K562 (cell line): ENCODE measurements around the gene BARHL2. TPM values are rescaled to one million over a fixed set of nuclear protein-coding genes. Genes with fewer than 3 reads are reported as not detected.

Experiments
- CHD4 ChIP-seq: fragments of 200-600 bp; sonication (generic); IDR thresholded peaks from 3 replicates; pipeline ENCODE4 v1.6.1; 2012; ENCODE audit warnings: low read depth, mild to moderate bottlenecking, mixed read lengths, low read length, inconsistent platforms; ENCODE audit not compliant: insufficient read depth, insufficient replicate concordance, poor library complexity, severe bottlenecking
- DACH1 ChIP-seq: fragments of 450-650 bp; IDR thresholded peaks from 2 replicates; pipeline ENCODE4 v1.6.1; 2018; ENCODE audit not compliant: partially characterized antibody
- E2F6 ChIP-seq, 2 experiments: IDR thresholded peaks; 2 replicates each; pipeline ENCODE4 v1.6.1; 2011; ENCODE audit warnings: borderline replicate concordance in 1 of 2, control low read depth in 1 of 2, low read depth in 1 of 2, low read length in 1 of 2, mild to moderate bottlenecking in 1 of 2, mixed read lengths in 1 of 2, moderate library complexity in 1 of 2; ENCODE audit not compliant: insufficient read depth in 1 of 2, insufficient read length in 1 of 2, poor library complexity in 1 of 2, severe bottlenecking in 1 of 2; ENCODE audit errors: extremely low read depth in 1 of 2
- FOXA3 ChIP-seq, 2 experiments: fragments of 450-650 bp in 1 of 2; sonication (generic) in 1 of 2; formaldehyde crosslinking; IDR thresholded peaks in 1 of 2; conservative IDR thresholded peaks in 1 of 2; 2 replicates each; pipeline versions ENCODE4 v1.4.0 to v1.8.0; 2020 to 2022; ENCODE audit warnings: mild to moderate bottlenecking in 2 of 2, missing genetic modification reagents in 1 of 2
- FOXJ3 ChIP-seq: sonication (generic); formaldehyde crosslinking; IDR thresholded peaks from 2 replicates; pipeline ENCODE4 v1.4.0; 2020; ENCODE audit warnings: mild to moderate bottlenecking, missing genetic modification reagents
- FOXO4 ChIP-seq: fragments of 450-650 bp; formaldehyde crosslinking; IDR thresholded peaks from 2 replicates; pipeline ENCODE4 v1.4.0; 2020; ENCODE audit warnings: mild to moderate bottlenecking, moderate library complexity
- L3MBTL2 ChIP-seq: fragments of 450-650 bp; IDR thresholded peaks from 2 replicates; pipeline ENCODE4 v1.6.1; 2016; ENCODE audit warnings: mild to moderate bottlenecking, moderate library complexity
- NCOA4 ChIP-seq: fragments of 450-650 bp; IDR thresholded peaks from 2 replicates; pipeline ENCODE4 v1.6.1; 2018; ENCODE audit warnings: mild to moderate bottlenecking; ENCODE audit not compliant: partially characterized antibody
- PCBP2 ChIP-seq: fragments of 200-400 bp; formaldehyde crosslinking; IDR thresholded peaks from 2 replicates; pipeline ENCODE4 v1.6.1; 2018; ENCODE audit warnings: low read length, low read depth, mild to moderate bottlenecking, moderate library complexity; ENCODE audit not compliant: poor library complexity, severe bottlenecking
- POLR2A ChIP-seq: fragments of 450-650 bp; conservative IDR thresholded peaks from 2 replicates; pipeline ENCODE4 v1.6.1; 2016
- SNRNP70 ChIP-seq: fragments of 200-400 bp; formaldehyde crosslinking; optimal IDR thresholded peaks from 2 replicates; pipeline ENCODE3; 2017; ENCODE audit warnings: low read depth, low read length
- SP2 ChIP-seq: IDR thresholded peaks from 2 replicates; pipeline ENCODE4 v1.6.1; 2011; ENCODE audit warnings: mild to moderate bottlenecking, low read depth, low read length, moderate library complexity; ENCODE audit not compliant: poor library complexity, severe bottlenecking; ENCODE audit errors: extremely low read depth
- TCF15 ChIP-seq: fragments of 250-450 bp; sonication (Bioruptor Pico); IDR thresholded peaks from 2 replicates; pipeline ENCODE4 v1.8.0; 2022; ENCODE audit warnings: moderate library complexity, mild to moderate bottlenecking, inconsistent platforms
- TRIM25 ChIP-seq: fragments of 450-650 bp; IDR thresholded peaks from 2 replicates; pipeline ENCODE4 v1.7.0; 2016; ENCODE audit warnings: borderline replicate concordance
- ZBTB34 ChIP-seq: fragments of 250-450 bp; sonication (Bioruptor Pico); IDR thresholded peaks from 2 replicates; pipeline ENCODE4 v1.8.0; 2021; ENCODE audit warnings: mild to moderate bottlenecking, moderate library complexity
- ZNF277 ChIP-seq: fragments of 250-450 bp; sonication (Bioruptor Pico); IDR thresholded peaks from 2 replicates; pipeline ENCODE4 v1.8.0; 2022; ENCODE audit warnings: inconsistent platforms, mild to moderate bottlenecking, moderate library complexity, borderline replicate concordance
- ZNF76 ChIP-seq: fragments of 250-450 bp; sonication (Bioruptor Pico); IDR thresholded peaks from 2 replicates; pipeline ENCODE4 v1.4.0; 2020; ENCODE audit warnings: mild to moderate bottlenecking, moderate library complexity, borderline replicate concordance
- polyA plus RNA-seq, 8 experiments: library from polyadenylated mRNA; depleted of rRNA in 4 of 8; stranded (reverse) in 5 of 8; unstranded in 3 of 8; fragments of >200 nt; fragmentation: Nextera tagmentation in 2 of 8; fragmentation: Illumina TruSeq in 1 of 8; extraction: Ambion mirVana in 2 of 8; extraction: Trizol in 1 of 8; gene quantifications; 2 replicates each; pipeline versions ENCODE4 v1.2.1 to v1.2.3, GENCODE V29; 2011 to 2014; ENCODE audit warnings: inconsistent platforms in 1 of 8, missing spikeins in 1 of 8
- total RNA-seq, 7 experiments: library from RNA; depleted of rRNA in 6 of 7; stranded (reverse); fragments of >200 nt in 6 of 7; fragmentation: Illumina TruSeq in 2 of 7; extraction: Trizol in 2 of 7; gene quantifications; 2 replicates each; pipeline versions ENCODE4 v1.2.1 to v1.2.3, GENCODE V29; 2011 to 2021; ENCODE audit warnings: low replicate concordance in 1 of 7

Gene BARHL2
- total and polyA plus RNA-seq, 9 of the 15 experiments (the other 6 are each of a cell fraction or from before 2014, with no cell fraction given) = 0.06 to 0.11 (median 0.09) TPM; not detected in 6

GRCh38 chr1:90730243-90731022 lies 13.3 kb upstream of the BARHL2 start (continued):
- TF ChIP-seq FOXO4 (CRISPR knock-in tag) (no peak), NCOA4 (no peak), POLR2A (no peak), E2F6 (IDR thresholded peaks at IDR 0.05; ENCODE audit: borderline replicate concordance in 1 of 2, extremely low read depth in 1 of 2, insufficient read depth in 1 of 2, insufficient read length in 1 of 2, low read depth in 1 of 2, low read length in 1 of 2, poor library complexity in 1 of 2, severe bottlenecking in 1 of 2) (peak in 1 of 2 experiments; percentile 38), FOXA3 (CRISPR knock-in tag; conservative IDR thresholded peaks at IDR 0.05 in 1 of 2, IDR thresholded peaks at IDR 0.05 in 1 of 2) (no peak), SP2 (no peak), L3MBTL2 (peak; percentile 18; the same call in 1 of the 2 replicates), TRIM25 (no peak), SNRNP70 (no peak), ZNF277 (CRISPR knock-in tag) (no peak), PCBP2 (no peak), DACH1 (no peak), ZNF76 (CRISPR knock-in tag) (no peak), TCF15 (CRISPR knock-in tag) (no peak), ZBTB34 (CRISPR knock-in tag) (no peak), CHD4 (no peak), FOXJ3 (CRISPR knock-in tag) (no peak)
